ENCODE measurements around the gene TAS2R3.

TAS2R3 gene

GRCh38 chr7:141785706-141786552, 22.0 kb downstream of the TAS2R3 start:
- DNase-seq (ENCODE audit: low read depth), result no peak

- no peak for DNase-seq (ENCODE audit: low read depth)
These were observed 24.4 kb downstream of the TAS2R3 start for GRCh38 chr7:141788296-141788695.

GRCh38 chr7:141789917-141790316, 26.0 kb downstream of the TAS2R3 start, which contains the start of gene TAS2R5:
Gene TAS2R5 (plus strand): TSS chr7:141790217. CDS start chr7:141790362, 145 bp downstream.
- no peak for DNase-seq (ENCODE audit: low read depth)

- DNase-seq (ENCODE audit: low read depth), result no peak
These were observed 28.6 kb downstream of the TAS2R3 start for GRCh38 chr7:141792526-141792925.
